ENCODE measurements around the gene E2F2.
A peak's percentile ranks its signal among the peaks of the same experiment; 100 is the strongest.

The E2F2 gene

GRCh38 chr1:23530747-23531561 lies at the start of gene E2F2:
Gene E2F2, minus strand, starts transcription at chr1:23531233. Its CDS starts 440 bp downstream, at chr1:23530793.
- DNase-seq, result peak; percentile 92

GRCh38 chr1:23578997-23579363 lies 47.9 kb upstream of the E2F2 start:
- no peak for DNase-seq

- no peak for DNase-seq
These were observed 47.4 kb upstream of the E2F2 start for GRCh38 chr1:23578311-23578996.

- peak; percentile 51 for DNase-seq
These were observed 46.3 kb upstream of the E2F2 start for GRCh38 chr1:23577056-23578004.

GRCh38 chr1:23576338-23577055 lies 45.5 kb upstream of the E2F2 start:
- no peak for DNase-seq

- no peak for DNase-seq
These were observed 44.3 kb upstream of the E2F2 start for GRCh38 chr1:23575226-23575810.

GRCh38 chr1:23574265-23574754 lies 43.3 kb upstream of the E2F2 start:
- no peak for DNase-seq

GRCh38 chr1:23573574-23574182 lies 42.6 kb upstream of the E2F2 start:
- DNase-seq, result no peak

GRCh38 chr1:23571465-23571864 lies 40.4 kb upstream of the E2F2 start:
- DNase-seq, result no peak

- no peak for DNase-seq
These were observed 39.1 kb upstream of the E2F2 start for GRCh38 chr1:23570001-23570691.

- no peak for DNase-seq
These were observed 37.8 kb upstream of the E2F2 start for GRCh38 chr1:23568608-23569383.

GRCh38 chr1:23567996-23568607 lies 37.1 kb upstream of the E2F2 start:
- peak; percentile 9 for DNase-seq

- peak; percentile 10 for DNase-seq
These were observed 36.6 kb upstream of the E2F2 start for GRCh38 chr1:23567629-23567995.

- no peak for DNase-seq
These were observed 35.3 kb upstream of the E2F2 start for GRCh38 chr1:23566304-23566703.

- no peak for DNase-seq
These were observed 34.7 kb upstream of the E2F2 start for GRCh38 chr1:23565776-23566175.

- DNase-seq, result no peak
These were observed 33.6 kb upstream of the E2F2 start for GRCh38 chr1:23564529-23565122.

- DNase-seq, result no peak
These were observed 32.8 kb upstream of the E2F2 start for GRCh38 chr1:23563755-23564374.

- no peak for DNase-seq
These were observed 32.0 kb upstream of the E2F2 start for GRCh38 chr1:23563003-23563402.
